Activated naive CD4-positive, alpha-beta T cell treated with anti-CD3 and anti-CD28 coated beads for 36 hours (primary cell): ENCODE data around the gene SLC16A8. TPM values are rescaled to one million over a fixed set of nuclear protein-coding genes. Genes with fewer than 3 reads are reported as not detected.

ENCODE experiments used
- CTCF ChIA-PET: fragments of 350-600 bp; sonication (Branson Sonifier 250); formaldehyde crosslinking; loops from one replicate; lab custom pipeline; 2021; ENCODE audit warnings: antibody characterized with exemption; lab: Charles Lee
- DNase-seq: peaks from one replicate; pipeline ENCODE4 v3.0.0-alpha.2; 2020
- H3K27ac Mint-ChIP-seq: one replicate; pipeline ENCODE4 v1.8.0; 2021; ENCODE audit warnings: mild to moderate bottlenecking, mixed read lengths
- H3K27me3 Mint-ChIP-seq: one replicate; pipeline ENCODE4 v1.8.0; 2021; ENCODE audit warnings: low read depth, mixed read lengths
- H3K36me3 Mint-ChIP-seq: one replicate; pipeline ENCODE4 v1.8.0; 2021; ENCODE audit warnings: low read depth, mixed read lengths
- H3K4me1 Mint-ChIP-seq: one replicate; pipeline ENCODE4 v1.8.0; 2021; ENCODE audit warnings: low read depth, mixed read lengths
- H3K4me3 Mint-ChIP-seq: one replicate; pipeline ENCODE4 v1.8.0; 2021; ENCODE audit warnings: mild to moderate bottlenecking, moderate library complexity, mixed read lengths
- H3K9me3 Mint-ChIP-seq: one replicate; pipeline ENCODE4 v1.8.0; 2021; ENCODE audit warnings: mixed read lengths
- intact Hi-C: fragments of 100-400 bp; cut with micrococcal nuclease; formaldehyde crosslinking; loops from one replicate; pipeline ENCODE4 v1.15.1; 2023
- total RNA-seq, 2 experiments: library from RNA; stranded (reverse); gene quantifications; one replicate each; pipeline ENCODE4 v1.2.3, GENCODE V29; 2021

Gene SLC16A8
- total RNA-seq, 2 experiments from 2014 or later = not detected

- H3K27me3 Mint-ChIP-seq = no peaks in the 10 kb centered on the region
- no peak overlapping the region for H3K4me3 Mint-ChIP-seq
- H3K27ac Mint-ChIP-seq = no peak overlapping the region
- no peaks in the 10 kb centered on the region for H3K36me3 Mint-ChIP-seq
- no peak for DNase-seq
- intact Hi-C loops = no loop called here
- no peaks in the 10 kb centered on the region for H3K4me1 Mint-ChIP-seq
- CTCF ChIA-PET = interaction anchor here (1.0 kb wide), 1 partner anchor 21 kb away, joined by 3 read pairs; no protein-coding TSS in a partner anchor
- no peaks in the 10 kb centered on the region for H3K9me3 Mint-ChIP-seq
Observed at GRCh38 chr22:38031491-38031890, 52.5 kb downstream of the SLC16A8 start.

- Mint-ChIP-seq H3K36me3 (no peaks in the 10 kb centered on the region), H3K27me3 (no peaks in the 10 kb centered on the region), H3K4me1 (no peaks in the 10 kb centered on the region), H3K9me3 (no peaks in the 10 kb centered on the region), H3K4me3 (no peak overlapping the region), H3K27ac (no peak overlapping the region)
- intact Hi-C loops = no loop called here
- no peak for DNase-seq
- CTCF ChIA-PET = interaction anchor here (0.8 to 1.0 kb wide), 2 partner anchors 22 kb away, joined by 3 to 4 read pairs; no protein-coding TSS in a partner anchor
Observed at GRCh38 chr22:38030311-38031133, 53.5 kb downstream of the SLC16A8 start.

- Mint-ChIP-seq H3K27me3 (no peaks in the 10 kb centered on the region), H3K27ac (no peak overlapping the region), H3K36me3 (no peaks in the 10 kb centered on the region), H3K4me3 (no peak overlapping the region), H3K9me3 (no peaks in the 10 kb centered on the region), H3K4me1 (no peaks in the 10 kb centered on the region)
- CTCF ChIA-PET = interaction anchor here (0.8 to 1.2 kb wide), 2 partner anchors 22 kb away, joined by 3 to 4 read pairs; no protein-coding TSS in a partner anchor
- intact Hi-C loops = no loop called here
- no peak for DNase-seq
Observed at GRCh38 chr22:38029901-38030300, 54.1 kb downstream of the SLC16A8 start.

GRCh38 chr22:38029370-38029769 lies 54.6 kb downstream of the SLC16A8 start:
- DNase-seq = no peak
- intact Hi-C loops = no loop called here
- Mint-ChIP-seq H3K27ac (no peak overlapping the region), H3K9me3 (no peaks in the 10 kb centered on the region), H3K27me3 (no peaks in the 10 kb centered on the region), H3K4me1 (no peaks in the 10 kb centered on the region), H3K4me3 (no peak overlapping the region), H3K36me3 (no peaks in the 10 kb centered on the region)
- CTCF ChIA-PET = interaction anchor here (1.2 kb wide), 1 partner anchor 22 kb away, joined by 3 read pairs; no protein-coding TSS in a partner anchor

- no peaks in the 10 kb centered on the region for H3K9me3 Mint-ChIP-seq
- H3K4me1 Mint-ChIP-seq = no peaks in the 10 kb centered on the region
- intact Hi-C loops = no loop called here
- H3K27ac Mint-ChIP-seq = no peak overlapping the region
- H3K4me3 Mint-ChIP-seq = no peak overlapping the region
- CTCF ChIA-PET = interaction anchor here (0.6 to 1.2 kb wide), 2 partner anchors 9 to 23 kb away, joined by 3 to 6 read pairs; no protein-coding TSS in a partner anchor
- H3K27me3 Mint-ChIP-seq = no peaks in the 10 kb centered on the region
- no peaks in the 10 kb centered on the region for H3K36me3 Mint-ChIP-seq
- no peak for DNase-seq
Observed at GRCh38 chr22:38028344-38029130, 55.4 kb downstream of the SLC16A8 start.

Other genes with a start within 250 kb of the SLC16A8 start
- 10 to 100 TPM; 13.5 to 15.6 TPM for gene ANKRD54, start 239.8 kb downstream of the SLC16A8 start, total RNA-seq
- gene EIF3L, start 234.8 kb downstream of the SLC16A8 start, total RNA-seq = 100 to 1,000 TPM; 776 to 797 TPM
- gene MICALL1, start 177.9 kb downstream of the SLC16A8 start, total RNA-seq = 10 to 100 TPM; 12.0 to 12.9 TPM
- not detected for gene C22orf23, start 130.6 kb downstream of the SLC16A8 start, total RNA-seq
- 10 to 100 TPM; 70.1 to 70.6 TPM for gene POLR2F, start 130.5 kb downstream of the SLC16A8 start, total RNA-seq
- gene SOX10, start 99.6 kb downstream of the SLC16A8 start, total RNA-seq = not detected
- gene PICK1, start 26.8 kb downstream of the SLC16A8 start, total RNA-seq = 10 to 100 TPM; 17.9 to 22.1 TPM
- 1 to 10 TPM; 1.2 to 1.6 TPM for gene BAIAP2L2, start 26.5 kb upstream of the SLC16A8 start, total RNA-seq
- 10 to 100 TPM; 80.2 to 85.3 TPM for gene PLA2G6, start 97.6 kb upstream of the SLC16A8 start, total RNA-seq
- gene MAFF, start 117.8 kb upstream of the SLC16A8 start, total RNA-seq = 1 to 10 TPM; 2.7 to 2.8 TPM
- 10 to 100 TPM; 15.0 to 15.3 TPM for gene TMEM184B, start 188.8 kb upstream of the SLC16A8 start, total RNA-seq
- 100 to 1,000 TPM; 105 to 108 TPM for gene CSNK1E, start 233.2 kb upstream of the SLC16A8 start, total RNA-seq